Measurements from ENCODE around the gene CDH23.

CDH23 gene

DNA sequence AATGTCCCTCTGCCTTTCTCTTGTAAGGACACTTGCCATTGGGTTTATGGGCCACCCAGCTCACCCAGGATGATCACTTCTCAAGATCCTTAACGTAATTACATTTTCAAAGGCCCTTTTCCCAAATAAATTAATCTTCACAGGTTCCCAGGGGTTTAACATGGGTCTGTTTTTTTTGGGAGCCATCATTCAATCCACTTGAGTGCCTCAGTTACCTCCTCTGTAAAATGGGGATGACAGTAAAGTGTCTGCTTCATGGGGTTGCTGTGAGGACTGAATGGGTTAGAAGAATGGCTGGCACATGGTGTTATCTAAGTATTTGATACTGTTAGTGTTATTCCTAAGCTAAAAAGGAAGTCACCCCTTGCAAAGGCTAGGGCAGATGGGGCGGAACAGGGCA, 315.4 kb downstream of the CDH23 start:
- FAIRE-seq (no peak), DNase-seq (ENCODE audit: insufficient read length, low spot score) (no peak)

DNA sequence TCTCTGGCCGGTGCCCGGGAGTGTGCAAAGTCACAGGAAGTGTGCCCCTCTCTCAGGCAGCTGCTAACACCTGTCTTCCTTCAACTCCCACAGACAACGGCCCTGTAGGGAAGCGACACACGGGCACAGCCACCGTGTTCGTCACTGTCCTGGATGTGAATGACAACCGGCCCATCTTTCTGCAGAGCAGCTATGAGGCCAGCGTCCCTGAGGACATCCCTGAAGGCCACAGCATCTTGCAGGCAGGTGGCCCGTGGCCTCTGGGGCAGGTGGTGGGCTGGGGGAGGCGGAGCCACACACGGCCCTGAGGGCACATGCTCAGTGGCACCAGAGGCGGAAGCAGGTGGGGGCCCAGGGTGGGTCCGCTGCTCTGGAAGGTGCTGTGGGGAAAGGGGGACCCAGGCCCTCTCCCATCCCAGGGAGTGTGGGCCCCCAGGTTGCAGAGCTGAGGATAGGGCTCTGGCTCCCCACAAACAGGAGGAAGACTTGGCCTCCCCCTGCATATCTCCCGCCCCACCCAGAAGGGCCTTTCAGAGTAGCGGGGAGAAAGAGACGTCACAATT, 315.9 kb downstream of the CDH23 start:
- DNase-seq (ENCODE audit: insufficient read length, low spot score) (no peak), FAIRE-seq (no peak)

DNA sequence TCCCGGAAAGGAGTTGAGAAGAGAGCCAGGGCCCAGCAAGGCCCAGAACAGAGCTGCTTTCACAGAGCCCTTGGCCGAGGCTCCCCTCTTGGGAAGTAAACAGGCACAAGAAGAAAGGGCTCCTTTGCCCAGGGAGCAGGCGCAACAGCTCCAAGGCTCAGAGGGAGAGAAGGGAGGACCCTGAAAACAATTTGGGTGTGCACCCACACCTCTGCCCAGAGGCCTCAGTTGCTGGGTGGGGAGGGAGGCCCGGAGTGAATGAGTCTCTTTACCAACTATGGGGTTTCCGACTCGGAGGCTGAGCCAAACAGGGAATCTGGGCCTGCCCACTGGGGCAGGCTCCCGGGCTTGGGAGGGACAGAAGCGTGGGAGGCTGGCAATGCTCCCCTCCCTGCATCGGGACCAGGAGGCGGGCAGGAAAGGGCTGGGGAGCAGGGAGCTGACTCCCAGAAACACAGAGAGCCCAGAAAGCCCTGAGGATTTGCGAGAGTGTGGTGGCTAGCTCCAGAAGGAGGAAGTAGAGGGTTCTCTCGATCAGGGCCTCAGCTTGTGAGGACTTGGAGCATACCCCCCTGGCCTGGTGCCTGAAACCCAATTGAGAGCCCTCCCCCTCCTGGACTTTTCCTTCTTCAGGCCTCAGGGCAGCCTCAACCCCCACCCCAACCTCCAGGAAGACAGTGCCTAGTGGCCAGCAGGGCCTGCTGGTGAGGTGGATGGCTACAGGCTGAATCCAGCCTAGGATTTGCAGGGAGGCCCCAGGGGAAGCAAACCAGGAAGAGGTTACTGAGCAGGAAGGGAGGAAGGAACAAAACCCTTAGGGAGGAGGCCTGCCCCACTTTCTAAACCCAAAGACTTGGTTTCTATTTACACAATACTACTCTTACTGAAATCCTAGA, 316.7 kb downstream of the CDH23 start:
- peak; percentile 56 for FAIRE-seq
- DNase-seq (ENCODE audit: insufficient read length, low spot score), result no peak

DNA sequence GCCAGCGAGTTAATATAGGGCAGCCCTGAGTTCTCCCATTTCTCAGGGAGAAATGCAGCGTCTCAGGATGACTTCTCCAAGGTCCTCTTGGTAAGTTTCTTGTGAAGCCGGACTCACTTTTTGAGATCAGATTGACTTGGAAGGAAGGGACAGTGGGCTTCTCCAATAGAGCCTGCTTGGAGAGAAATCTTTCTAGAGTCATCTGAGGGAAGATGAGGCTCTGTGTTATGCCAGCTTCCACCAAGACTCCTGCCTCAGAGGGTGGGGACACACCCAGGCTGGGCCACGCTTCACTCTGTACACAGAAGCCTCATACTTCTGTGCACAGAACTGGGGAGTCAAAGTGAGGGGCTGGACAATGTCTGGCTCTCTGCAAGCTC, 317.3 kb downstream of the CDH23 start:
- FAIRE-seq, result peak; percentile 42
- DNase-seq (ENCODE audit: insufficient read length, low spot score), result no peak

DNA sequence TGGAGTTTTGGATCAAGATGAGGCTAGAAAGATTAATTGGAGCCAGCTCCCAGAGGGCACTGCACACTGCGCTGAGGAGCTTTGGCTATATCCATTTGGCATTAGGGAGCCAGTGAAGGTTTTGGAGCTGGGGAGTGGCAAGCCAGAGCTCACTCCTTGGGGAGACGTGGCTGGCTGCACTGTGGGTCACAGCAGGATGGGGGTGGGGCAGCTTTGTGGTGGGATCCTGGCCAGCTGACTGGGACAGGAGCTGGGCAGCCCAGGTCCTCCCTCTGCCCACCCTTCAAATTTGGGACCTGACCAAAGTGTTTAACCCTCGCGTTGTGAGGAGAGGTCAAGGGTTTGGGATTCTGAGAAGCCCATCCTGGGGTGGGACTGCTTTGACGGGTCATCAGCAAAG, 317.9 kb downstream of the CDH23 start:
- DNase-seq (ENCODE audit: insufficient read length, low spot score), result no peak
- no peak for FAIRE-seq

DNA sequence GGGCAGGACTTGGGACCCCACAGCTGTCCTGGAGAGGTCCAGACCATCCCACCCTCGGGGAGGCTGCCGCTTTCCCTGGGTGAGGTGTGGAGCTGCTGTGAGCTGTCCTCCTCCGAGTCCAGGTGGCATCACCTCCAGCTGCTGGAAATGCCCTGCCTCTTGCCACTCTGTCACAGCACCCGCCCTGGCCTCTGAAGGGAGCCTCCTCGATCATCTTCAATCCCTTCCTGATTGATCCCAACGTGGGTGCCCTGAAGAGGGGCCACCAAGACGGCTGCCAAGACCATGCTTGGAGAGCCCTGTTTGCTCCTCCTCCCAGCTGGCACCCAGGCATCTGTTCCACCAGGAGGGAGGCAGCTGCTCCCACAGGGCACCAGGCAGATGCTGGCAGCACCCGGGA, 318.3 kb downstream of the CDH23 start:
- DNase-seq (ENCODE audit: insufficient read length, low spot score) (no peak), FAIRE-seq (no peak)

DNA sequence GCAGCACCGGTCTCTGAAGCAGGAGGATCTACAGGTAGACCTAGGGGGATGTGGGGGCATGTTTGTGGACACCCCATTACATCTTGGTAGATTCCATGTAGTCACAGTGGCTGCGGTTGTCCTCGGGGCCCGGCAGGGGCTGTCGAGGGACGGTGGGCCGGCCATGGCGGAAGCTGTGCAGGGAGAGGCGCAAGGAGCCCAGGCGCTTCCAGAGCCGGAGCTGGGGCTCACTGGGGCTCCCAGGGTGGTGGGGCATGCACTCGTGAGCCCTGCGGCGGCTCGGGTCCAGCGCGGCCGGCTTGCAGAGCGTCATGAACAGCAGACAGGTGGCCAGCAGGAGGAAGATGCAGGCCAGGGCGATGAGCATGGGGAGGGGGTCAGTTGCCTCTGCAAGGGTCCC, 319.1 kb downstream of the CDH23 start:
- no peak for FAIRE-seq
- no peak for DNase-seq (ENCODE audit: insufficient read length, low spot score)

DNA sequence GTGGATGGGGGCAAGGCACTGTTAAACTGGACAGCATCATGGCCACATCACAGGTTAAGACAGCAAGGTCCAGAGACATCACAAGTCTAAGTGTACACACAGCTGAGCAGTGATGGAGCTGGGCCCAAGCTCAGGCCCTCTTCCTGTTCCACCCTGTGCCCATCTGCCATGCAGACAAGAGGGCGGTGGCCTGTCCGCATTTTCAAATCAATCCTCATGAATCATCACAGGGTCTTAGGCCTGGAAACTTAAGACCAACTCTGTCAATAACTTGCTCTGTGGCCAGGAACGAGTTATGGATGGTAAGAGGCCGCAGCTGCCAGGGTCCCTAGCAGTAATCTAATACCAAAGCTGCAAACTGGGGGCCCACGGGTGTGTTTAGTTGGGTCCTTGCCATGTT, 319.7 kb downstream of the CDH23 start:
- DNase-seq (ENCODE audit: insufficient read length, low spot score) (no peak), FAIRE-seq (no peak)

DNA sequence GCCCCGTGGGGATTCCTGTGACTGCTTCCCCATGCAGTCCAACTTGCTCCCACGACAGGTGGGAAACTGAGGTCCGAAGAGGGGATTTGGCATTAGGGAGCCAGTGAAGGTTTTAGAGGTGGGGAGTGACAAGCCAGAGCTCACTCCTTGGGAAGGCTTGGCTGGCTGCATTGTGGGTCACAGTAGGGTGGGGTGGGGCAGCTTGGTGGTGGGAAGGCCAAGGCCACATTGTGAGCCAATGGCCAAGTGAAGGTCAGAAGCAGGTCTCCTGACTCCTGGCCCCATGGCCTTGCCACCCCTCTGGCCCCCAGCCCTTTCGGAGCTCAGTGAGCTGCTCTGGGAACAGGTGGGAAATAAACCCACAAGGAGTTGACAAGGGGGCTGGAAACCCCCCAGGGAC, 320.3 kb downstream of the CDH23 start:
- FAIRE-seq, result no peak
- DNase-seq (ENCODE audit: insufficient read length, low spot score), result no peak

DNA sequence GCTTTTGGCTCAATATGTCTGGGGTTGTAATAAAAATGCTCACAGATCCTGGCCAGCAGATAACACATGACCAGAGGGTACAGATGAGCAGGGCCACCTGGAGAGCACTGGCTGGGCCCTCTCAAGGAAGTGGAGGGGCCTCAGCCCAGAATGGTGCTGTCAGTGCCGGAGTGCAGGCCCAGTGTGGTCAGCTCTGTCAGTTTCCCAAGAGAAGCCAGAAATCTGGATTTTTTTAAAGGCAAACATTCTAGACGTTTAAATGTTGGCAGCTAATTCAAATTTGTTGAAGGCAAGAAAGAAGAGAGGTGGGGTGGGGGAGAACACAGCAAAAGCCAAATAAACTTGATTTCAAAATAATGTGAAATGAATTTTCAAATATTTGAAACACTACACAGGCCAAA, 320.8 kb downstream of the CDH23 start:
- FAIRE-seq, result no peak

DNA sequence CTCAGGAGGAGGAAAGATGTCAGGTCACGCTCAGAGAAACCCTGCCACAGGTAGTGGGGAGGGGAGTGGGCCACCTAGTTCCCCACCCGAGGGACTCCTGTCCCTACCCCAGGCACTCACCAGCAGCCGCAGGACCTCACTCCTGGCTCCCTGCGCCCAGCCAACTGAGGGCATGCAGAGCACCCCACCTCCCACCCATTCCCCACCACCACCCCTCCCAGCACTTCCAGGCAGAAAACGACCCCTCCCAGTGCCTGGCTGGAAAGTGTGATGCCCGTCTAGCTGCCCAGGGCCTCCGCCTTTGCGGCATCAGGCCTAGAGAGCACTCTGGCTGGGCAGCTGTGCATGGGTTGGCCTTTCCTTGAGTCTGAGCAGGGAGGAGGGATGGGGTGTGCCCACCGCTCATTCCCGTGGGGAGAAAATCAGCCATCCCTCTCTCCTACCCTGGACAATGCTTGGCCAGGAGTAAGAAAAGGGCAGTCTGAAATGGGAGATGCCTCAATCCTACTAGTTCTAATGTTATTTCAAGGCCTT, 321.5 kb downstream of the CDH23 start:
- no peak for FAIRE-seq

More for the DNA sequence above, 320.8 kb downstream of the CDH23 start:
- DNase-seq (ENCODE audit: insufficient read length, low spot score), result no peak

DNA sequence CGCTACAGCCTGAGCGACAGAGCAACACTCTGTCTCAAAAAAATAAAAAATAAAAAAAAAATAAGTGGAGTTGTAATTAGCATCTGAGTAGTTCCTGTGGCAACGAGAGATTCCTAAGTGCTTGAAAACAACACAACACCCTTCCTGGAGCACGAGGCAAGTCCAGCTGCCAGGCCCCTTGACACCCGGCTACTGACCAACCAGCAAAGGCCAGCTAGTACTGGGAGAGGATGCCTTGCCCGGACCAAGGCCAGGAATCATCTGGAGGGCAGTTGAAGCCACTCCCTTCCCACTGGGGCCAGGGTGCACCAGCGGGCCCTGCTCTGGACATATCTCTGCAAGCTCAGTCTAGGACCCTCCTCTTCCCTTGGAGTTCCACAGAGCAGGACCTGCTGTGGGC, 322.3 kb downstream of the CDH23 start:
- FAIRE-seq (no peak), DNase-seq (ENCODE audit: insufficient read length, low spot score) (no peak)

More for the DNA sequence above, 321.5 kb downstream of the CDH23 start:
- no peak for DNase-seq (ENCODE audit: insufficient read length, low spot score)

DNA sequence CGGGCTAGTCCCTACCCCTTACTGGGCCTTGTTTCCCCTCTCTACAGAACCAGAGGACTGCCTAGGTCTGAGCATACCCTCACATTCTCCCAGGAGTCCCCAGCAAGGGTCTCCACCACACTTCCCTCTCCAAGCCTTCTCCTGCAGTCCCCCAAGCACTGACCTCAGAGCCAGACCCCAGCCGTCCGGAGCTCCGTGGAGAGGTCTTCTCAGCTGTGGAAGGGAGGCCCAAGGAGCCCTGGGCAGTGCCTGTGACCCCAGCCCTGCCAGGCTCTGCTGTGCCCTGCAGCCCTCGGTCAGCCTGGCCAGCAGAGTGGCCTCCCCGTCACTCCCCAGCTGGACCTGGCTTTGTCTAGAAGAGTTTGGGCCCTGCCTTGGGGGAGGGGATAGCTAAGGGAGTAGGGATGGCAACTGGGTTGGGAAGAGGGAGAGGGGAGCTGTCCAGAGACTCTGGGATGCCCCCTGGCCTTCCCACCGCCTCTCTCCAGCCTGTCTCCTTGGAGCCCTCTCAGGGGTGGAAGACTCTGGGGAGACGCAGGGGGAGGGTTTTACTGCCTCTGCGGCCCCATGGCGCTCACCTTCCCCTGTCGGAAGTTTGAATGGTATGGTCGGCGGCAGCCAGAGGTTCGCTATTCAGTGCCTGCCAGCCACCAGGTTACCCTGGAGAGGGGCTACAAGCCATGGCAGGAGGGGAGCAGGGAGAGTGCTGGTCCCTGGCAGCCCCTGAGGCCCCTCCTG, 322.9 kb downstream of the CDH23 start, which contains the start of gene C10orf105:
TSS of gene C10orf105 (minus strand) at position 315 of the 738 bp plus-strand sequence. CDS start 3,441 bp downstream, outside the sequence.
- DNase-seq (ENCODE audit: insufficient read length, low spot score) (no peak), FAIRE-seq (no peak)

DNA sequence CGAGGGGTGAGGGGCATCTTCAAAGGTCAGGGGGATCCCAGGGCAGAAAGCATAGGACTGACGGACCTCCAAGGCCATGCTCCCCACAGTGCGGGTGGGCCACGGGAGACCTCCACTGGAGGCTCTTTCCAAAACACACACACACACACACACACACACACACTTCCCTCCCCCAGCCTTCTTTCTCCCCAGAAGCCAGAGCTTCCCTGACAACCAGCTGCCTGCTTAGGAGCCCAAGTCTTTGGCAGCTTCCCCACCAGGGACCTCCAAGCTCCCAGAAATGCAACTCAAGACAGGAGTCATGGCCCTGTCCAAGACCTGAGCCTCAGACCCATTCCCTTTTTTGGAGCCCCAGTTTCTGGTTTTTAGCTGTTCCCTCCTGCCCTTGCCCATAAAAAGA, 323.6 kb downstream of the CDH23 start:
- no peak for FAIRE-seq
- no peak for DNase-seq (ENCODE audit: insufficient read length, low spot score)

DNA sequence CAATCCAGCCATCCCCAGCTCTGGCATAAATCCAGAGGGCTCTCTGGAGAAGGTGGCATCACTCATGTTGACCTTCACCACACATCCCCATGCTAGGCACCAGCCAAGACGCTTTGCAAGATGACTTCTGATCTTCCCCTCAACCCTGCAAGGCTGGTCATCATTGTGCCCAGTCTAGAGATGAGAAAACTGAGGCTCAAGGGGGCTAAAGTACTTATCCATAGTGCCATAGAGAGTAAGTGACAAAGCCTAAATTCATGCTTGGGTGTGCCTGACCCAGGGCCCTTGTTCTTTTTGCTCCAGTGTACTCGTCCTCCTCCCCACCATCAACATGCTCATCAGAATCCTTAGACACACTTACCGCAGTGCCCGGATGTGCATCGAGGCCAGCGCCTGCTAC, 324.6 kb downstream of the CDH23 start:
- no peak for FAIRE-seq
- DNase-seq (ENCODE audit: insufficient read length, low spot score), result no peak

DNA sequence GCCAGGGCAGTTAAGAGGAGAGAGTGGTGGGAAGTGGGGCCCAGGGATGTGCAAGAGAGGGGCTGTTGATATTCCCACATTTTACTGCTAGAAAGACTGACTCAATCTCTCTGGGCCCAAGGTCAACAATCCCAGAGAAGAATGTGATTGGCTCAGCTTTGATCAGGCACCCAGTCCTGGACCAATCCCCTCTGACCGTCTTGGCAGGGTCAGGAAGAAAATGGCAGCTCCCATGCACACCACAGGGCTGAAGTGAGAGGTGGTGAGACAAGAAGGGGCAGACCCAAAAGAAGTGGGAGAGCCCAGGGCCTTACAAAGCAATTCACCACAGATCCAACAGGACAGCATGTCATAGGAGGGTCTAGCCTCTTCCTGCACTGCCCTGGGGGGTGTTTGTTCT, 326.1 kb downstream of the CDH23 start:
- FAIRE-seq, result no peak
- no peak for DNase-seq (ENCODE audit: insufficient read length, low spot score)

DNA sequence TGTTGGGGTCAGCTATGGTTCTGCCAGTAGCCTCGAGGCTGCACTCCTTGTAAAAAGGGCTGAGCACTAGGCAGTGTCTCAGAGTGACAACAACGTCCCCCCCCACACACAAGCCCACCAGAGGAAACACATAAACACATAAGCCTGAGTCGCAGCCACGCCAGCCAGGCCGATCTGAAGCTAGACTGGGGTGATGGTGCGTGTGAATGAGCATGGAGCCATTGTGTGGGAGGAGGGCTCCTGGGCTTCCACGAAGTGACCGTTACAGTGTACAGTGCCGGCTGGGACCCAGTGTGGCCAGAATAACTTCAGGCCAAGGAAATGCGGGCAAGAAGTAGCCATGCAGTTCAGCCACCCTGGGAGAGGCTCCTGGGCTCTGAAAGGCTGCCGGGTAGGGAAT, 326.6 kb downstream of the CDH23 start:
- FAIRE-seq, result no peak
- DNase-seq (ENCODE audit: insufficient read length, low spot score), result no peak

DNA sequence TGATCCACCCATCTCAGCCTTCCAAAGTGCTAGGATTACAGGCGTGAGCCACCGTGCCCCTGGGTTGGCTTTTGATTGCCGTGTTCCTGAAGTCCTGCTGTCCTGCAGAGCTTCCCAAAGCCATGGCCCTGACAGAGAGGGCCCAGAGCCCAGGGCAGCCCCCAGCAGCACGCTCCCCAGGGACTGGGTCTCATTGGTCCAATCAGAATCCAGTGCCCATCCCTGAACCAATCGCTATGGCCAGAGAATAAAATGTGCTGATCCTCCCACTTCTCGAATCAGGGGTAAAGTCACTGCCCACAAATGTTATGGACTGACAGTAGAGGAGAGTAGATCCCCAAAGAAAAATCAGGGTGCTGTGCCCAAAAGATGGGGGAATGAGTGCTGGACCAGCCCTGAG, 327.8 kb downstream of the CDH23 start:
- DNase-seq (ENCODE audit: insufficient read length, low spot score), result no peak
- FAIRE-seq, result no peak

DNA sequence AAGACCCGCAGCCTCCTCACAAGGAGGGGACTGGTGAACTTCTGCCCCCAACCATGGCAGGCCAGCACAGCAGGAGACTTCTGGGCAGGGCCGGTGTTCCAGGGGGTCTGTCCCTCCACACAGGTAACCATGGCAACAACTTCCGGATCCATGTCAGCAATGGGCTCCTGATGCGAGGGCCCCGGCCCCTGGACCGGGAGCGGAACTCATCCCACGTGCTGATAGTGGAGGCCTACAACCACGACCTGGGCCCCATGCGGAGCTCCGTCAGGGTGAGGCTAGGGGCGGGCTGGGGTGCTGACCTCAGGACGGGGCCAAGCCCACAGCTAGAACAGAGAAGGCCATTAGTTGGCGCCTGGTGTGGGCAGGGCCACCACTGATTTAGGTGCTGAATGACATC, 328.5 kb downstream of the CDH23 start:
- FAIRE-seq (no peak), DNase-seq (ENCODE audit: insufficient read length, low spot score) (no peak)

DNA sequence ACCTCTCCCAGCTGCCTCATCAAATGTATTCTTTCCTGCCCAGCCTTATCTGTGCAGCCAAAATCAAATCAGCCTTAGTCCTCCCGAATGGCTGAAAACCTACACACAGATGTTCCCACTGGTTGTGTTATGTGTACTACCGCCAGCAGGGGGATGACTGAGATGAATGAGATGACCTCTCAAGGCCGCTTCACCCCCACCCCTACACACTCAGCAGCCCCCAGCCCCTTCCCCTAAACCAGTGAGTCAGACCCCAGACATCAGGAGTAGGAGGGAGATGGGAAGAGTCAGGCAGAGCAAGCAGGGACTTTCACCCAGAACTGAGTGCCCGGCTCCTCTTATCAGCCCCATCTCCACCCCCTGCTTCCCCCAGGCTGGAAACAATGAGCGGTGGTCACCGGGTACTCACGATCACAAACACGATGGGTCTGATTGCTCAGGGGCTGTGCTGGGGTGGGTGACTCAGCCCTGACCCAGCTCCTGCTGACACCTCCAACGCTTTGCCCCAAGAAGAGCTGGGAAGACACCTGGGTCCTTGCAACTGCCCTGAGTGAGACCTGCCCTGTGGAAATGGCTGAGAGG, 329.4 kb downstream of the CDH23 start:
- DNase-seq (ENCODE audit: insufficient read length, low spot score), result peak; percentile 40
- peak; percentile 79 for FAIRE-seq

DNA sequence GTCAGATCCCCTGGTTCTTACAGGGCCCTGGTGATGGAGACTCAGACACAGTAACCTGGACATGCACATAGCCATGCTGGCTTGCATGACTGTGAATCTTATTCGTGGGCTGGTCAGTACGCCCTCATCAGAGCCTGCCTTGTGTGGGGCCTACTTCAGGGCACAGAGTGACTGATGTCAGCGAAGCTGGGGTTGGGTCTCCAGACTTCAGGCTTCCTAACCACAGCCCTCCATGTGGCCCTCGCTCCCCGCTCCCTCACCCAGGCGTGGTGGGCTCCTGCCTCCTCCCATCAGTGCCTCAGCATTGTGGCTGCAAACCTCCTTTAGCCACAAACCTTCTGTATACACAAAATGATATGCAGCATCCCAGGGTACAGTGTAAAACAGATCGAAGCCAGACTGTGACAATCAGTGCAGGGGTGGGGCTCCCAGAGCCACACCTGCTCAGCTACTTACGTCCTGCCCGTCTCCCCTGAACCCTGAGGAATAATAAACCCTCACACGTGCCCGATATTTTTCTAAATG, 329.9 kb downstream of the CDH23 start:
- FAIRE-seq (no peak), DNase-seq (ENCODE audit: insufficient read length, low spot score) (no peak)
